ENCODE data around the gene SPRTN.
A peak's percentile ranks its signal among the peaks of the same experiment; 100 is the strongest.

Gene SPRTN

DNA sequence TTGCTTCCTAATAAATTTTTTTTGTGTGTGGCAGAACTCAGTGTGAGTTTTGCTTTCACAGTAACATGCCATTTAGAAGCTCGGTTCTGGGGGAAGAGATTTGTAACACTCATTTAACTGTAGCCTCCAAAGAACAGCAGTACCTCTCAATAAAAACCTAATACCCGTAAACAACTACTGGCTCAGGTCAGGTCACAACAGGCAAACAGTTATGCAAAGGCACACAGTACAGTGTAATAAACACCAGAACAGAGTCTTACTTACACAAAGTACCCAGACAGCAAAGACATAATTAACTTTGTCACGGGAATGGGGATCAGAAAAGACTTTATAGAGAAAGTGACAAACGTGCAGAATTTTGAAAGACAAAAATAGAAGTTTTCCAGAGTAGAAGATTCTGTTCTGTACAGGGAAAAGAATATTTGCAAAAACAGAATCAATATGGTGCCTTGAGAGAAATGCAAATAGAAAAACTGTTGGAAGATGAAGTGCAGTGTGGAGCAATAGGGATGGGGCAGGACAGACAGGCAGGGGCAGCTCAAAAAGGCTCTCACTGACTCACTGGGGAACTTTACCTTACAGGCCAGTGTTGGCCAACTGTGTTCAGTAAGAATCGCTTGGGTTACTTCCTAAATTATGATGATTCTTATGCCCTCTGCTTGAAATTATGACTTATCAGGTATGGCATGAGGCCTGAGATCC lies 45.2 kb downstream of the SPRTN start:
- DNase-seq, result no peak

DNA sequence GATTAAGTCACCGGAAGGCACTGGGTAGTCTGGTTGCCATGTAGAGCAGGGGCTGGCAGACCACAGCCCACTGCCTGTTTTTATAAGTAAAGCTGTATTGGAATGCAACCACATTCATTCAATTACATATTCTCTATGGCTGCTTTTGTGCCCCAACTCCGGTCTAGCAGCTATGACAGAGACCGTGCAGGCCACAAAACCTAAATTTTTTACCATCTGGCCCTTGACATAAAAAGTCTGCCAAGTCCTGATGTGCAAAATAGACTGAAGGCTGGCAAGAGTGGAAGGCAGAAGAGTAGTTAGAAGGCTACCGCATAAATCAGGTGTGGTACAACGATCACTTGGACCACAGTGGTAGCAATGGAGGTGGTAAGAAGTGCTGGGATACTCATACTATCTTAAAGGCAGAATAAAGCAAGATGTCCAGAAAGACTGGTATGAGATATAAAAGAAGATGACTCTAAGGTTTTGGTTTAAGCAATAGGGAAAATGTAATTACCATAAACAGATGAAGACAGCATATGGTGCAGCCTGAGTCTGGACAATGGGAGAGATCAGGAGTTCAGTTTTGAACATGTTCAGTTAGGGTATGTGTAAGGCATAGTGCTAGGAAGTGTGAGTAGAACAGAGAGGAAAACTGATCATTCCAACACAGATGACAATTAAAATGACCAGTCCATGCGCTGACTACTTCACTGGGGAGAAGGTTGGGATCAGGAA lies 46.8 kb downstream of the SPRTN start:
- DNase-seq, result no peak

DNA sequence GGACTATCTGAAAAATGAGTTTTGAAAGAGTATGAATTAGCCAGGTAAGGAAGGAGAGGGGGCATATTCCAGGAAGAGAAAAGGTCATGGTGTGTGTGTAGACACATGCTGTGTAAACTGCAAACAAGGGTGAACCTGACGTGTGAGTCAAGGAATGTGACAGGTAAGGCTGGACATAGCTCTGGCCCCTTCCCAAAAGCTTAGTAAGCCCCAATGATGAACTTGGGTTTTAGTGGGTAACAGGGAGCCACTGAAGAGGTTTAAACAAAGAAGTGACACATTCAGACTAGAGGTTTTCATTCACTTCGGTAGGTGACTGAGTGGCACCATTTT lies 47.3 kb downstream of the SPRTN start:
- DNase-seq, result peak; percentile 30

DNA sequence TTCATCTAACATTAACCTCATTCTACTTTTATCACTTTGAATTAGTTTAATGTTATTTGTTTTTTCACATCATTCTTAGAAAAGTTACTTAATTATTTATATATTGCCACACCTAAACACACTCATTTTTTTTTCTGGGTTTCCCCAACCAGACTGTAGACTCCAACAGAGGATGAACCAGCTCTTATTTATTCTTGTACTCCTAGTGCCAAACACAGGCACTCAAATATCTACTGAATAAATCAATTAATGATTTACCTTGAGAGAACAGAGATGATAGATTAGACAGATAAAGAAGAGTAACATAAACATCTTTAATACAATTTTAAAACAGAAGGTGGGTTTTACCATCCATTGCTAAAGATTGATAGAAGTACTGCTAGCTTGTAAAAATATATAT lies 48.4 kb downstream of the SPRTN start:
- DNase-seq, result no peak

DNA sequence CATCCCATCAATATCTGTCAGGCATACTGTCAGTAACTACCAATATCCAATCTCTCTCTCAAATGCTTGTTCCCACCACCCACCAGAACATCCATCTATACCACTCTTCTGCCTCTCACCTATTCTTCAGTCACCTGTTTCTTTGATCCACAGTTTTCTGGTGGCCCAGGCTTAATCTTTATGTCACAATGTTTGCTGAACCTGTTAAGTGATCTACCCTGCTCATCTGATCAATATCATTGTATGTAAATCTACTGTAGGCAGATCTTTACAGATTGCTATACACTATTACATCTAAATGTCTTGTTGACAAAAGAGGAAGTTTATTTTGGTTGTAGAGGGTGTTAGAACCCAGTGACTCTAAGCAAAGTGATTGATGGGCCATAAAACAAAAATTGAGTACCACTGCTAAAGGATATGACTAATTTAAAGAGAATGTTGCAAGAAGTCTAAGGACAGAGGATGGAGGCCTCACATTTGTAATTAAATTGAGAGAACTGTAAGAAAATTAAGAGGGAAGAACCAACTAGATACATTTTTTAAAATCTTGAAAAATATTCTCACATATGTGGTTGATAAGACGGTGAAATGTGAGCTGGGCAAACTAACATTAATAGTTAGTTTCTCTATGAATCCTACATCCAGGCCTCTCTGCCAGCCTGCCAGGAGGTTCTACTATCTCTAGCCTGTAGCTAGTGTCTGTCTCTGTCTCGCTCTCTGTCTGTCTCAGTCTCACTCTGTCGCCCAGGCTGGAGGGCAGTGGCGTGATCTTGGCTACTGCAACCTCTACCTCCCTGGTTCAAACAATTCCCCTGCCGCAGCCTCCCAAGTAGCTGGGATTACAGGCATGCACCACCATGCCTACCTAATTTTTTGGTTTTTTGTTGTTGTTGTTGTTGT lies 49.9 kb downstream of the SPRTN start:
- peak; percentile 18 for DNase-seq

DNA sequence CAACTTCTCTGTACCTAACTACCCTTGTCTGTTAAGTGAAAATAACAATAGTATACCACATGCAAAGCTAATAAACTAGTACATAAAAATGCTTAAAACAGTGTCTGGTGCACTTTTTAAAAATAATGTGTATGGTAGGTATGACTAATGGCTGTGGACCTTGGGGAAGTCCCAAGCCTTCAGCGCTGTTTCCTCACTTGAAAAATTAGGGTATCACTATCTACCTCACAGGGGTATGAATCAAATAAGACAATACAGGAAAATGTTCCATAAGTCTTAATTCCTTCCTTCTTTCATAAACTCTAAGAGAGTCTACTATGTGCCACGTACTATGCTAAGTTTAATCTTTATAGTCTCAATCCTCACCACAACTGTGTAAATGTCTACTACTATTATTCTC lies 52.0 kb downstream of the SPRTN start:
- peak; percentile 48 for DNase-seq

DNA sequence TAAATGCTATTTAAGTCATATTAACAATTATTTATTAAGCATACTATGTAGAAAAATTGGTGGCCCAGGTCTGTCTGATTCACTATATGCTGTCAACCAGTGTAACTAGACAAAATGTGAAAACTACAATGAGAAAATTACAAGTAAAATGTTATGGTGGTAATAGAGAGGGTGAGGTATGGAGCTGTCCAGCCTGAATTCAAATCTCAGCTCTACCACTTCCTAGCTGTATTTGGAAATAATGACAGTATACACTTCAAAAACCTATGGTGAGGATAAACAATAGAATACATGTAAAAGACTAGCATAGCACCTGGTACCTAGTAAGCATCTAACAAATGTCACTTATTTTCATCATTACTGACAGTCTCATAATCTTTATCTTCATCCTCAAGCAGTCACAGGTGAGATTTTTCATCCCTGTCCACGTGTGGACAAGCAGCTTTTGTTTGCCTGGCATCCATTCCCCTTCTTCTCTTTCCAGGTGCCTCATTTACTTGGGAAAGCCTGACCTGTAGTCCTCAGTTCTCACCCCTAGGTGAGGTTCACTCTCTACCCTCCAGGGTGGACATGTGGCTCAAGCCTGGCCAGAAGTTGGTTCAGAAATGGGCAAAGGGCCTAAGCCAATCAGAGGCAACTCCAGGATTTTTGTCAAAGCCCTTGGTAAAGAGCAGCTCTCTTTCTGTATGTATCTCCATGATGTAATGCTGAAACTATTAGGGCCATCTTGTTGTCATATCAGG lies 54.5 kb downstream of the SPRTN start:
- DNase-seq, result no peak

DNA sequence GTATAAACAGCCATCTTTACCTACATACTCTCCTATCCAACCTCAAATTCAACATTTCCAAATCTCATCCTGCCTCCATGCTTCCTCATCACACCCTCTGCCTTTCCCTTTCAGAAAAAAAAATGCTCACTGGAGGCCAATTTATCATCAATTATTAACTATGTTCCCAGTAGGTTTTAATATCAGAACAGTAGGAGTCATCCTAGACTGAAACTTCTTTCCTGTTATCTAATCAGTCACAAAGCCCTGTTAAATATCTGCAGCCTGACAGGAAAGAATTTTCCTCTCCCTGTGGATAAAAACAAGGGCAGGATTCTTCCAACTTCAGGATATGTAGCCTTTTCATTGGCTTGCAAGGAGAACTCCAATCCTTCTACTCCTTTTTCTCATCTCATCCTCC lies 55.6 kb downstream of the SPRTN start:
- peak; percentile 44 for DNase-seq

DNA sequence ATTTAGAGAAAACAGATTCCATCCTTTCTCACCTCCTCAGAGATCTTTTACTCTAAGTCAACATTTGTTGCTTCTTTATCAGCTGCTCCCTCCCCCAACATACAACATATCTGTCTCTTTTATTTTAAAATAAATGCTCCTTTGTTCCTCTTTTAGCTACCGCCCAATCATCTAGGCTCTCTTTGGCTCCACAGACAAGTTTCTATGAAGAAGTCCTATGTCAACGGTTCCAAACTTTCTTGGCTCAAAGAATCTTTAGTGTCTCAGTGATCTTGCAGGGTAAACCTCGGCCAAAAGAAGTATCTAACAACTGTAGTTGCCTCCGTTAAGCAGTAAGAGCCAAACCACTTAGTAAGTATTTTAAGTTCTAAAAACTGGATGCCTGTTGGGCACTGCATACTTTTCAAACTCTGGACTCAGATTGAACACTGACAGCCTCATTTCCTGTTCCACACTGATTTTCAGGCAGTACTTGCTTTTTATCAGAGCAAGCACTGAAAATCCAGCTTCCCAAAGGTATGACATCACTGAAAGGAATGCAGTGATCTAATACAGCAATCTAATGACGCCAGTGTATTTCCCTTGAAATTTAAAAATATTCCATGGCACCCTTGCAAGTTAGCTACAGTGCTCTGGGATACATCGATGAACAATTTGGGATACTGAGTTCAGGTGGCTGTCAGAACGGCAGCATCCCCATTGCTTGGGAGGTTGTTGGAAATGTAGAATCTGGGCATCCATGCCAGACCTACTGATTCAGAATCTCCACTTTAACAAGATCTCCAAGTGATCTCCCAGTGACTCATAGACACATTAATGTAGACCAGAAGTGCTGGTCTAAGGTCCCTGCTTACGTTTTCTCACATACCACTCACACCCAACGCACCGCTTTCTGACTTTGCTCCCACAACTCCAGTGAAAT lies 57.2 kb downstream of the SPRTN start:
- DNase-seq, result peak; percentile 78

DNA sequence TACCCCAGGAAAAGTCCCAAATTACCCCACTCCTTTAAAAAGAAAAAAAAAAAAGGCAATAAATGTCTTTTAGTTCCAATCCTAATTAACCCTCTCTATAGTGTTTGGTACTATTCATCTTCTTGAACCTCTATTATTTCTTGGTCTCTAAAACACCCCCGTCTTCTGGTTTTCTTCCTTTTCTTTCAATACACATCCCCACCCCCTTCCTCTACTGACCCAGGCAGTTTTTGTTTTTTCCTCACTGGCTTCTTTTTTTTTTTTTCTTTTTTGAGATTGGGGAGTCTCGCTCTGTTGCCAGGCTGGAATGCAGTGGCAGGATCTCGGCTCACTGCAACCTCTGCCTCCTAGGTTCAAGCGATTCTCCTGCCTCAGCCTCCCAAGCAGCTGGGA lies 57.9 kb downstream of the SPRTN start:
- DNase-seq, result no peak

DNA sequence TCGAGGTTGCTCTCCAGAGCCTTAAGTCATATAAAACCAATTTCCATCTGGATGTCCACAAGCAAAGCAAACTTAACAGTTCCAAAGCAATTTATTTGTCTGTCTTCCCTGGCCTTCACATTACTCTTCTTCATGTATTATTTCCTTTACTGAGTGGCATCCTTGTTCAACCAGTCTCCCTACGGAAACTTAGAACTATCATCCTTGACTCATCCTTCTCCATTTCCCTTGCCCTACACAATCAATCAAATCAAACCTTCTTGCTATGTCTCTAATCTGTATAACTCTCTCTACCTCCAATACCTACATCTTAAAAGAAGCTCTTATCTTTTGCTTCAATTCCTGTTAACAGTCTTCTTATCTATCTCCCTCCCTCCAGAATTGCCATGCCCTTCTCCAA lies 58.5 kb downstream of the SPRTN start:
- DNase-seq, result no peak

DNA sequence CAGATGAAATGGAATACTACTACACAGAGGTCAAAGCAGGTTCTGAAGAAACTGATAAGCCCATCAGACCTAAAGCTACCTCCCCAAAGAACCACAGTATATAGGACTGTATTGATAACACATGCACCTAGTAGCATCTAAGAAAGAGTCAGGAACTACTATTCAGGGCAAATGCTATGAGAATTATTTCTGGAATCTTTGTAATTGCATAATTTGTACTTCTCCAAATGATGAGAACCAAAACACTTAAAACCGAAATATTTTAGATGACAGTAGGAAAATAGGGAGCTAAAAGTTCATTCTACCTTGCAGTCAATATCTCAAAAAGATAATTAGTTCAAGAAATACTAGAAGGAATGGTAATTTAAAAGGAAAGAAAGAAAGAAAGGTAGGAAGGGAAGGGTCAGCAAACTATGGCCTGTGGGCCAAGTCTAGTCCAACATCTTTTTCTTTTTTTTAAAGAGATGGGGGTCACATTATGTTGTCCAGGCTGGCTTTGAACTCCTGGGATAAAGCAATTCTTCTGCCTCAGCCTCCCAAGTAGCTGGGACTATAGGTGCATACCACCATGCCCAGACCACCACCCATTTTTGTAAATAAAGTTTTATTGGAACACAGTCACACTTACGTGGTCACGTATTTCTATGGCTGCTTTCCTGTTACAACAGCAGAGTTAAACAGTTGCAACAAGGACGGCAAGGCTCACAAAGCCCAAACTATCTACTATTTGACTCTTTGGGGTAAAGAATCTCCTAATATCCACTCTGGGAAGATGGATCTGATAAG lies 60.0 kb downstream of the SPRTN start:
- no peak for DNase-seq

DNA sequence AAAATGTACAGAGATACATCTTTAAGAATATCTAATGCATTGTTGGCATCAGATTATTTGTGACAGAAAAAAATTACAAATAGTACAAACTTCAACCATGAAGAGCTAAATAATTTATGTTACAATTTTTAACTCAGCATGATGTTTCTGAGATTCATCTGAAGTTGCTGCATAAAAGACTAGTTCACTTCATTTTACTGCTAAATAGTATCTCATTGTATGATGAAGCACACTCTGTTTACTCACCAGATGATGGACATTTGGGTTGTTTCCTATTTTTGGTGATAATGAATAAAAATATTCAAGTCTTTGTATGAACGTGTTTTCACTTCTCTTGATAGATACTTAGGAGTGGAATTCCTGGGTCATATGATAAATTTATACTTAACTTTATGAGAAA lies 63.4 kb downstream of the SPRTN start:
- DNase-seq, result no peak

DNA sequence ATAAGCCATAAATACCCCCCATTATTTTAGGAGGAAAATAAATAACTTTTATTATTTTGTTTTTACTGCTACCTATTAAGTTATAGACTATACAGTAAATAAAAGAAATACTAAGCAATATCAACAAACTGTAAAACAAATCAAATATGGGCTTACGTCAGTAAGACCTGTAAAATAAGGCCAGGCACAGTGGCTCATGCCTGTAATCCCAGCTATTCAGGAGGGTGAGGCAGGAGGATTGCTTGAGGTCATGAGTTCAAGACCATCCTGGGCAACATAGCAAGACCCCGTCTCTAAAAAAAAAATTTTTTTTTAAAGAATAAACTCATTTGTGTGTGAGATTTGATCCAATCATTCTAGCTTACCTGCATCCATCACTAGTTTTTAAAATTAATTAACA lies 66.2 kb downstream of the SPRTN start:
- no peak for DNase-seq
